ENCODE results near the gene ADAD1.

GRCh38 chr4:122469457-122469856, 90.6 kb downstream of the ADAD1 start:
- no peak for TF ChIP-seq CTCF (IDR thresholded peaks at IDR 0.05 in 2 of 3, conservative IDR thresholded peaks at IDR 0.05 in 1 of 3; ENCODE audit: borderline replicate concordance in 1 of 3, insufficient read depth in 1 of 3, low read depth in 2 of 3, low read length in 2 of 3)
- no peak for TF ChIP-seq POLR2A (IDR thresholded peaks at IDR 0.05; ENCODE audit: borderline replicate concordance, extremely low read depth, insufficient read depth, insufficient read length)
- no peak for TF ChIP-seq RAD21 (IDR thresholded peaks at IDR 0.05; ENCODE audit: low read depth)
- no peak for TF ChIP-seq JUND (IDR thresholded peaks at IDR 0.05)
- no peak for TF ChIP-seq POLR2AphosphoS5 (IDR thresholded peaks at IDR 0.05; ENCODE audit: low read depth, low read length)
- TF ChIP-seq MAX (IDR thresholded peaks at IDR 0.05), result no peak
- TF ChIP-seq EZH2phosphoT487 (IDR thresholded peaks at IDR 0.05; ENCODE audit: borderline replicate concordance), result no peak
- no peak for TF ChIP-seq SRF (IDR thresholded peaks at IDR 0.05; ENCODE audit: low read depth)
- TF ChIP-seq REST (IDR thresholded peaks at IDR 0.05; ENCODE audit: low read depth), result no peak
- no peak for TF ChIP-seq SP1 (IDR thresholded peaks at IDR 0.05; ENCODE audit: low read depth)
- TF ChIP-seq ZBTB33 (IDR thresholded peaks at IDR 0.05; ENCODE audit: extremely low read depth, insufficient replicate concordance, low read length), result no peak

All from HCT116 (cell line).